C4-2B (cell line): ENCODE data around the gene PNPLA7.

Experiments
- CTCF ChIP-seq: fragments of 450-650 bp; conservative IDR thresholded peaks from 2 replicates; pipeline ENCODE4 v1.5.1; 2017; ENCODE audit warnings: mild to moderate bottlenecking
- ZFX ChIP-seq: fragments of 450-650 bp; IDR thresholded peaks from 2 replicates; pipeline ENCODE4 v1.6.1; 2017

- TF ChIP-seq CTCF (no peak), ZFX (no peak)
Observed at GRCh38 chr9:137491735-137492432, 58.3 kb downstream of the PNPLA7 start.
